A673 (cell line): ENCODE measurements around the gene FLT4. TPM values are rescaled to one million over a fixed set of nuclear protein-coding genes. Genes with fewer than 3 reads are reported as not detected.

ENCODE experiments used
- BruUV-seq: library from RNA; stranded (reverse); fragments of 400-500 nt; replicated peaks from 2 replicates; lab custom pipeline; 2021; lab: Mats Ljungman, UMichigan
- CTCF ChIA-PET: fragments of 300-600 bp; sonication (Branson Sonifier 250); formaldehyde crosslinking; loops from one replicate; lab custom pipeline; 2022; ENCODE audit warnings: antibody characterized with exemption; lab: Charles Lee
- POLR2A ChIA-PET: fragments of 300-600 bp; sonication (Branson Sonifier 250); formaldehyde crosslinking; loops from one replicate; lab custom pipeline; 2022; ENCODE audit warnings: antibody characterized with exemption; ENCODE audit not compliant: low non-redundant PET; lab: Charles Lee
- DNase-seq: peaks from one replicate; pipeline ENCODE4 v3.0.0-alpha.2; 2015; ENCODE audit warnings: low spot score
- H3K27ac ChIP-seq: fragments of 200-600 bp; sonication (generic); 2 replicates; pipeline ENCODE4 v1.5.1; 2016; ENCODE audit warnings: mixed run types, low read depth, mild to moderate bottlenecking, mixed read lengths, antibody characterized with exemption, low read length; ENCODE audit not compliant: poor library complexity, severe bottlenecking
- H3K27me3 ChIP-seq: fragments of 200-600 bp; sonication (generic); replicated peaks from 2 replicates; pipeline ENCODE4 v1.6.1; 2017; ENCODE audit warnings: mixed run types, low read depth, mild to moderate bottlenecking, mixed read lengths, antibody characterized with exemption, low read length; ENCODE audit not compliant: insufficient read depth, poor library complexity
- H3K36me3 ChIP-seq: fragments of 200-600 bp; sonication (generic); 2 replicates; pipeline ENCODE4 v1.6.1; 2016; ENCODE audit warnings: mixed run types, mild to moderate bottlenecking, mixed read lengths, antibody characterized with exemption, low read length; ENCODE audit not compliant: insufficient read depth, poor library complexity, severe bottlenecking
- H3K4me1 ChIP-seq: fragments of 200-600 bp; sonication (generic); 2 replicates; pipeline ENCODE4 v1.6.1; 2017; ENCODE audit warnings: mixed run types, mild to moderate bottlenecking, mixed read lengths, antibody characterized with exemption, low read length; ENCODE audit not compliant: insufficient read depth, poor library complexity, severe bottlenecking
- H3K4me3 ChIP-seq: fragments of 200-600 bp; sonication (generic); 2 replicates; pipeline ENCODE4 v1.5.1; 2016; ENCODE audit warnings: low read depth, mixed run types, mild to moderate bottlenecking, mixed read lengths, low read length; ENCODE audit not compliant: poor library complexity, severe bottlenecking
- H3K9me3 ChIP-seq: fragments of 200-600 bp; sonication (generic); 2 replicates; pipeline ENCODE4 v1.6.1; 2016; ENCODE audit warnings: mixed run types, low read depth, mild to moderate bottlenecking, mixed read lengths, antibody characterized with exemption, low read length; ENCODE audit not compliant: poor library complexity, severe bottlenecking
- EZH2 ChIP-seq: fragments of 200-600 bp; sonication (generic); IDR thresholded peaks from 2 replicates; pipeline ENCODE4 v1.6.1; 2017; ENCODE audit warnings: borderline replicate concordance, low read depth, mild to moderate bottlenecking, mixed read lengths, antibody characterized with exemption, low read length; ENCODE audit not compliant: poor library complexity, severe bottlenecking
- intact Hi-C: fragments of 100-400 bp; cut with micrococcal nuclease; formaldehyde crosslinking; loops from one replicate; pipeline ENCODE4 v1.10.0; 2022; ENCODE audit not compliant: unreplicated experiment
- total RNA-seq: library from RNA; stranded (reverse); gene quantifications from 2 replicates; pipeline ENCODE4 v1.2.3, GENCODE V29; 2021
- TF ChIP-seq, protein P1 (sequence below): fragments of 300-800, 200-600 bp; sonication (generic); conservative IDR thresholded peaks from 2 replicates; pipeline ENCODE4 v1.5.1; 2017; ENCODE audit warnings: low read depth, mild to moderate bottlenecking, antibody characterized with exemption, low read length, moderate library complexity, mixed read lengths

FLT4 gene
- total RNA-seq, 1 experiment from 2014 or later = 8.6 TPM

GRCh38 chr5:180628827-180629750, 20.3 kb downstream of the FLT4 start:
- intact Hi-C loops = no loop called here
- DNase-seq = no peak
- TF ChIP-seq, protein P1, sequence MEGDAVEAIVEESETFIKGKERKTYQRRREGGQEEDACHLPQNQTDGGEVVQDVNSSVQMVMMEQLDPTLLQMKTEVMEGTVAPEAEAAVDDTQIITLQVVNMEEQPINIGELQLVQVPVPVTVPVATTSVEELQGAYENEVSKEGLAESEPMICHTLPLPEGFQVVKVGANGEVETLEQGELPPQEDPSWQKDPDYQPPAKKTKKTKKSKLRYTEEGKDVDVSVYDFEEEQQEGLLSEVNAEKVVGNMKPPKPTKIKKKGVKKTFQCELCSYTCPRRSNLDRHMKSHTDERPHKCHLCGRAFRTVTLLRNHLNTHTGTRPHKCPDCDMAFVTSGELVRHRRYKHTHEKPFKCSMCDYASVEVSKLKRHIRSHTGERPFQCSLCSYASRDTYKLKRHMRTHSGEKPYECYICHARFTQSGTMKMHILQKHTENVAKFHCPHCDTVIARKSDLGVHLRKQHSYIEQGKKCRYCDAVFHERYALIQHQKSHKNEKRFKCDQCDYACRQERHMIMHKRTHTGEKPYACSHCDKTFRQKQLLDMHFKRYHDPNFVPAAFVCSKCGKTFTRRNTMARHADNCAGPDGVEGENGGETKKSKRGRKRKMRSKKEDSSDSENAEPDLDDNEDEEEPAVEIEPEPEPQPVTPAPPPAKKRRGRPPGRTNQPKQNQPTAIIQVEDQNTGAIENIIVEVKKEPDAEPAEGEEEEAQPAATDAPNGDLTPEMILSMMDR = no peak
- TF ChIP-seq EZH2 = no peak
- ChIA-PET CTCF (no interaction called here), POLR2A (no interaction called here)
- Histone ChIP-seq H3K4me1 (no peaks in the 10 kb centered on the region), H3K9me3 (no peaks in the 10 kb centered on the region), H3K27ac (no peak overlapping the region), H3K36me3 (no peaks in the 10 kb centered on the region), H3K27me3 (no peaks in the 10 kb centered on the region), H3K4me3 (no peak overlapping the region)
- no TSS peak for BruUV-seq

DNA sequence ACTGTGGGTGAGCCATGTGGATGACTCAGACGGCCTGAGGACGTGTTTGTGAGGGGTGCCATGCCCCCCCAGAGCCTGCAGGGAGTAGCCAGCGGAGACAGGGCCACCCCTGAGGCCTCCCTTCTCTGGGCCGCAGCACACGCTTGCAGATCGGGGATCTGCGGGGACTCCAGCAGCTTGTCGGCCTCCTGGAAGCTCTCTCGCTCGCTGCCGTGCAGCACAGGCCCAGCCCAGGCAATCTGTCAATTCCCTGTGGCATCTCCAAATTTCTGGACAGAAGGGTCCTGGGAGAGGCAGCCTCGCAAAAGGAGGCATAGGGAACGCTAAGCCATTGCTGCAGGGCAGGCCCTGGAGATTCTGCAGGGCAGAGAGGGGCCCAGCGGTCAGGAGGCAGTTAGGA, 21.2 kb downstream of the FLT4 start:
- Histone ChIP-seq H3K9me3 (no peaks in the 10 kb centered on the region), H3K36me3 (no peaks in the 10 kb centered on the region), H3K4me1 (peaks cover 6% of the 10 kb centered on the region), H3K4me3 (no peak overlapping the region), H3K27me3 (no peaks in the 10 kb centered on the region), H3K27ac (no peak overlapping the region)
- CTCF ChIA-PET = no interaction called here
- POLR2A ChIA-PET = no interaction called here
- TF ChIP-seq, protein P1 = no peak
- no peak for TF ChIP-seq EZH2
- DNase-seq = no peak
- intact Hi-C loops = no loop called here
- BruUV-seq = no TSS peak

DNA sequence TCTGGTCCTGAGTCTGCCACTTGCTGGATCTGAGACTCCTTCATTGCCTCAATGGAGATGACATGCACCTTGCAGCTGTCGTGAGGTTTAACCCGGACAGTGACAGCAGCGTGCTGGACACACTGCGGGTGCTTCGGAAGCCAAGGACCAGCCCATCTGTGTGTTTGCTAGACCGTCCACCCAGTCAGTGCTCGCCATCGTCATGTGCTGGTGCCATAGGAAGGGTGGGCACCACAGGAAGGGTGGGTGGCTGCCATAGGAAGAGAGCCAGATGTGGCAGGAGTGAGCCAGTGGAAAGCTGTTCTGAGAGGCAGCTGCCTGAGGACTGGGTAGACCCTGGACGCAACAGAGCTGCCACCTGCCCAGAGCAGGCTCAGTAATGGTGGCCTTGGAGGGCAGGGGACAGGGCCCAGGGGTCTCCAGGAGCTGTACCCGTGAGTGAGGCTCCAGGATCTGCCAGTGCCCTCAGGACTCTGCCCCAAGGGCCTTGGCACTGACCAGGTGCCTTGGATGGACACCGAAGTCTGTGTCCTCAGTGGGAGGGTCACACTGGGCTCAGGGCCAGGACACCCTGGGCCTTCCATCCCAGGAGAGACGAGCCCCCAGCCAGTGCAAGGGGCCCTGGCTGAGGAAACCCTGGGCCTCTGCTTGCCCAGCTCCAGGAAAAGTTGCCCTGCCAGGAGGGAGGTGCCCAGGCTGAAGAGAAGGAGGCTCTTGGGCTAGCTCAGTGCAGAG, 21.8 kb downstream of the FLT4 start:
- DNase-seq = no peak
- peaks cover 12% of the 10 kb centered on the region for H3K4me1 ChIP-seq
- intact Hi-C loops = no loop called here
- no peak overlapping the region for H3K27ac ChIP-seq
- ChIA-PET POLR2A (no interaction called here), CTCF (no interaction called here)
- H3K27me3 ChIP-seq = no peaks in the 10 kb centered on the region
- H3K36me3 ChIP-seq = no peaks in the 10 kb centered on the region
- no TSS peak for BruUV-seq
- TF ChIP-seq, protein P1 = no peak
- TF ChIP-seq EZH2 = no peak
- H3K9me3 ChIP-seq = no peaks in the 10 kb centered on the region
- H3K4me3 ChIP-seq = no peak overlapping the region
